ENCODE measurements around the gene BTBD9. TPM values are rescaled to one million over a fixed set of nuclear protein-coding genes. Genes with fewer than 3 reads are reported as not detected.

The BTBD9 gene
- total RNA-seq, 5 donors from 2014 or later (not counting 1 experiment from before 2014, with no cell fraction given), result 29.3 to 67.7 (median 38.1) TPM

GRCh38 chr6:38460186-38460585 is 179.5 kb downstream of the BTBD9 start:
- Histone ChIP-seq H3K27ac (ENCODE audit: low read length) (no peak overlapping the region), H3K36me3 (ENCODE audit: control insufficient read depth in 2 of 2, extremely low read depth in 1 of 2, insufficient read depth in 1 of 2, low read length in 1 of 2) (no peaks in the 10 kb centered on the region), H3K27me3 (replicated peaks in 1 of 2; ENCODE audit: control insufficient read depth in 2 of 2, extremely low read depth in 1 of 2, insufficient read depth in 2 of 2, low read length in 1 of 2) (no peaks in the 10 kb centered on the region), H3K4me1 (ENCODE audit: control insufficient read depth in 1 of 2, extremely low read depth in 1 of 2, insufficient read depth in 2 of 2, low read length in 2 of 2) (no peaks in the 10 kb centered on the region), H3K9me3 (no peaks in the 10 kb centered on the region), H3K4me3 (ENCODE audit: control insufficient read depth in 1 of 2, extremely low read depth in 1 of 2, low read length in 1 of 2) (no peak overlapping the region)
- WGBS (ENCODE audit: insufficient coverage), result no CpG with 5 or more reads among the region's 3 CpGs
- ChIA-PET POLR2A (interaction anchor here in 1 of 2 donors (0.7 kb wide), 1 partner anchor 28 kb away, joined by 3 read pairs; no protein-coding TSS in a partner anchor), CTCF (no interaction called here)
- Mint-ChIP-seq H3K27me3 (no peaks in the 10 kb centered on the region), H3K9me3 (peaks cover 0 to 4% (median 2%) of the 10 kb centered on the region in 3 donors), H3K4me3 (no peak overlapping the region), H3K36me3 (peaks cover 38% of the 10 kb centered on the region), H3K27ac (no peak overlapping the region), H3K4me1 (no peaks in the 10 kb centered on the region)
- DNase-seq (no peak), ATAC-seq (replicated peaks in 1 of 4) (no peak)

GRCh38 chr6:38459291-38459690 is 180.4 kb downstream of the BTBD9 start:
- H3K9me3 ChIP-seq, result no peaks in the 10 kb centered on the region
- H3K4me3 Mint-ChIP-seq, result no peak overlapping the region
- DNase-seq (no peak), ATAC-seq (replicated peaks in 1 of 4) (no peak)
- no peak overlapping the region for H3K27ac ChIP-seq (ENCODE audit: low read length)
- H3K27me3 ChIP-seq (replicated peaks in 1 of 2; ENCODE audit: control insufficient read depth in 2 of 2, extremely low read depth in 1 of 2, insufficient read depth in 2 of 2, low read length in 1 of 2), result no peaks in the 10 kb centered on the region
- H3K36me3 ChIP-seq (ENCODE audit: control insufficient read depth in 2 of 2, extremely low read depth in 1 of 2, insufficient read depth in 1 of 2, low read length in 1 of 2), result no peaks in the 10 kb centered on the region
- H3K4me1 ChIP-seq (ENCODE audit: control insufficient read depth in 1 of 2, extremely low read depth in 1 of 2, insufficient read depth in 2 of 2, low read length in 2 of 2), result no peaks in the 10 kb centered on the region
- WGBS (ENCODE audit: insufficient coverage), result no CpG with 5 or more reads among the region's 2 CpGs
- peaks cover 0 to 4% (median 2%) of the 10 kb centered on the region in 3 donors for H3K9me3 Mint-ChIP-seq
- H3K36me3 Mint-ChIP-seq, result peaks cover 35% of the 10 kb centered on the region
- no peaks in the 10 kb centered on the region for H3K27me3 Mint-ChIP-seq
- ChIA-PET CTCF (no interaction called here), POLR2A (no interaction called here)
- H3K4me3 ChIP-seq (ENCODE audit: control insufficient read depth in 1 of 2, extremely low read depth in 1 of 2, low read length in 1 of 2), result no peak overlapping the region
- no peaks in the 10 kb centered on the region for H3K4me1 Mint-ChIP-seq
- no peak overlapping the region for H3K27ac Mint-ChIP-seq

DNA sequence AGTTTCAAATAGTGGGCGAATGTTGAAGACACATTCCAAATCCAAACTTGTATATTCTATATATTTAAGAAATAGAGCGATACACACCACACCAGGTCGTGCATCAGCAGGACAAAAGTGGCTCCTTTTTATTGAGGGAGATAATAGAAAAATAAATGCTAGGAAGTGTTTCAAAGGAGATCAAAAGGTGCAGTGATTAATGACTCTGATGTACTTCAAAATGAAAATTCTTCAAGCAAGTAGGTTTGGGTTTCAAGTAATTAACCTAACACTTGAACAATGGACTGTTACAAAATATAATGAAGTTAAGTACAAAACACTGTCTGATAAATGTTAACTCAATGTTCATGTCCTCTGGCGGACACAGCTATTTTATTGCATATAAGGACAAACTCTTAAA is 185.9 kb downstream of the BTBD9 start:
- no peaks in the 10 kb centered on the region for H3K36me3 ChIP-seq (ENCODE audit: control insufficient read depth in 2 of 2, extremely low read depth in 1 of 2, insufficient read depth in 1 of 2, low read length in 1 of 2)
- H3K4me3 ChIP-seq (ENCODE audit: control insufficient read depth in 1 of 2, extremely low read depth in 1 of 2, low read length in 1 of 2), result no peak overlapping the region
- DNase-seq, result no peak
- no peak overlapping the region for H3K27ac ChIP-seq (ENCODE audit: low read length)
- CTCF ChIA-PET, result interaction anchor here in 1 of 2 donors (0.6 kb wide), 1 partner anchor 1069 kb away, joined by 3 read pairs; no protein-coding TSS in a partner anchor
- H3K9me3 ChIP-seq, result no peaks in the 10 kb centered on the region
- Mint-ChIP-seq H3K27ac (no peak overlapping the region), H3K27me3 (no peaks in the 10 kb centered on the region), H3K4me1 (no peaks in the 10 kb centered on the region), H3K9me3 (peaks cover 0 to 6% (median 0%) of the 10 kb centered on the region in 3 donors), H3K4me3 (no peak overlapping the region), H3K36me3 (peaks cover 40% of the 10 kb centered on the region)
- POLR2A ChIA-PET, result no interaction called here
- no CpG with 5 or more reads among the region's 4 CpGs for WGBS (ENCODE audit: insufficient coverage)
- H3K27me3 ChIP-seq (replicated peaks in 1 of 2; ENCODE audit: control insufficient read depth in 2 of 2, extremely low read depth in 1 of 2, insufficient read depth in 2 of 2, low read length in 1 of 2), result no peaks in the 10 kb centered on the region
- no peaks in the 10 kb centered on the region for H3K4me1 ChIP-seq (ENCODE audit: control insufficient read depth in 1 of 2, extremely low read depth in 1 of 2, insufficient read depth in 2 of 2, low read length in 2 of 2)
- ATAC-seq (replicated peaks in 1 of 4), result no peak

DNA sequence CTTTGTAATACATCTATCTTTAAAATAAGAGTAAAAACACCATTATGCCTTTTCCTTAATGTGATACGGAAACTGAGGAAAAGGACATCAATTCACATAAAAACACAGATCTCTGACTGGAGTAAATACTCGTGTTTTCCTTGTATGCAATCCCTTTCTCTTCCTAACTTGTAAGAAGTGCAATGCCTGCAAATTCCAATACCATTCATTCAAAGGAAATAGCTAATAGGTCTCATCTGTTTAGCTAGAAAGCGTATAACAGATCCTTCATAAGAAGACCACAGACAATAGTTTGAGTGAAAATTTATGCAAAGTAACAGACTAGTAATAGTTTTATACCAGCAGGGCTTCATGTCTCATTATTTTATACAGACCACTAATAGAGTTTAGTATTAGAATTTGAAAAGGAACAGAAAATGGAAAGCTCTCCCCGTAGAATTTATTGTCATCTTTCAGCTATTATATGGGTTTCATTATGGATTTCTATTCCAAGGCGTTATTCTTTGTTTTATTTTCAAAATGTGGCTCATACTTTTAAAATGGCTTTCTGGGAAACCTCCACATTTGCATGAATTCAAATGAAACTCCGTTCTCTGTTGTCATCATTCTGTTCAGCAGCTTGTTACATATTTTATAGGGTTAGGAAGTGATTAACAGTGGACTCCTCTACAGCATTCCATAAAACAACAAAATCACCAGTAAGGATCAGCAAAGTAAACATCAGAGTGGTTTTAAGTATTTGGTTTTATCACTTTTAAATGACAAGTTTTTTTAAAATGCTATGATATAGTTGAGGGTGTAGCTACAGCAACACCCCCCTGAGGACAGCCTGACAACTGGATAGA is 186.7 kb downstream of the BTBD9 start:
- Mint-ChIP-seq H3K27ac (no peak overlapping the region), H3K4me1 (peaks cover 0 to 1% (median 0%) of the 10 kb centered on the region in 3 donors), H3K27me3 (no peaks in the 10 kb centered on the region), H3K9me3 (peaks cover 0 to 6% (median 0%) of the 10 kb centered on the region in 3 donors), H3K36me3 (peaks cover 39% of the 10 kb centered on the region), H3K4me3 (no peak overlapping the region)
- DNase-seq, result no peak
- Histone ChIP-seq H3K4me1 (ENCODE audit: control insufficient read depth in 1 of 2, extremely low read depth in 1 of 2, insufficient read depth in 2 of 2, low read length in 2 of 2) (no peaks in the 10 kb centered on the region), H3K4me3 (ENCODE audit: control insufficient read depth in 1 of 2, extremely low read depth in 1 of 2, low read length in 1 of 2) (no peak overlapping the region), H3K27me3 (replicated peaks in 1 of 2; ENCODE audit: control insufficient read depth in 2 of 2, extremely low read depth in 1 of 2, insufficient read depth in 2 of 2, low read length in 1 of 2) (no peaks in the 10 kb centered on the region), H3K27ac (ENCODE audit: low read length) (no peak overlapping the region), H3K36me3 (ENCODE audit: control insufficient read depth in 2 of 2, extremely low read depth in 1 of 2, insufficient read depth in 1 of 2, low read length in 1 of 2) (no peaks in the 10 kb centered on the region), H3K9me3 (no peaks in the 10 kb centered on the region)
- no CpG with 5 or more reads among the region's 6 CpGs for WGBS (ENCODE audit: insufficient coverage)
- CTCF ChIA-PET, result no interaction called here
- no peak for ATAC-seq (replicated peaks in 1 of 4)
- POLR2A ChIA-PET, result no interaction called here

DNA sequence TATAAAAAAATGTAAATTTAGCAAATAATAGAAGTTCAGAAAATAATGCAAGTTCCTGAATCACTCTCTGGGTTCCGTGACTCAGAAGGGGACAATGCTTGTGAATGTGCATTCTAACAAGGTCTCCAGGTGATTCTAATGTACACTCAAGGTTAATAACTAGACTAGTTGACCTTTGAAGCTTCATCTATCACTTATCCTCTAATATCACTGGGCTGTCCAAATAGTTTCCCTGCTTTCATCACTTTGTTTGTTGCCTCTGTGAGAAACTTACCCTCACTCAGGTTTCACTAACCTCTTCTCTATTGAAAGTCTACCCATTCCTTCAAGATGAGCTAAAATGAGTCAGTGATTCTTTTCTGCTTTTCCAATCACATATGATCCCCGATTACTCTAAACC is 189.0 kb downstream of the BTBD9 start:
- no peak overlapping the region for H3K4me3 ChIP-seq (ENCODE audit: control insufficient read depth in 1 of 2, extremely low read depth in 1 of 2, low read length in 1 of 2)
- ChIA-PET CTCF (no interaction called here), POLR2A (no interaction called here)
- peaks cover 24% of the 10 kb centered on the region for H3K36me3 Mint-ChIP-seq
- 100% methylated on average over 1 of the region's 2 CpGs for WGBS (ENCODE audit: insufficient coverage)
- no peak overlapping the region for H3K27ac ChIP-seq (ENCODE audit: low read length)
- no peak overlapping the region for H3K4me3 Mint-ChIP-seq
- H3K4me1 Mint-ChIP-seq, result peaks cover 2 to 3% (median 2%) of the 10 kb centered on the region in 3 donors
- H3K27ac Mint-ChIP-seq, result no peak overlapping the region
- H3K9me3 Mint-ChIP-seq, result peaks cover 0 to 6% (median 0%) of the 10 kb centered on the region in 3 donors
- DNase-seq (no peak), ATAC-seq (replicated peaks in 1 of 4) (no peak)
- no peaks in the 10 kb centered on the region for H3K36me3 ChIP-seq (ENCODE audit: control insufficient read depth in 2 of 2, extremely low read depth in 1 of 2, insufficient read depth in 1 of 2, low read length in 1 of 2)
- H3K27me3 Mint-ChIP-seq, result no peaks in the 10 kb centered on the region
- no peaks in the 10 kb centered on the region for H3K9me3 ChIP-seq
- no peaks in the 10 kb centered on the region for H3K27me3 ChIP-seq (replicated peaks in 1 of 2; ENCODE audit: control insufficient read depth in 2 of 2, extremely low read depth in 1 of 2, insufficient read depth in 2 of 2, low read length in 1 of 2)
- no peaks in the 10 kb centered on the region for H3K4me1 ChIP-seq (ENCODE audit: control insufficient read depth in 1 of 2, extremely low read depth in 1 of 2, insufficient read depth in 2 of 2, low read length in 2 of 2)

- 100% methylated on average over 1 of the region's 2 CpGs for WGBS (ENCODE audit: insufficient coverage)
- Histone ChIP-seq H3K9me3 (no peaks in the 10 kb centered on the region), H3K4me1 (ENCODE audit: control insufficient read depth in 1 of 2, extremely low read depth in 1 of 2, insufficient read depth in 2 of 2, low read length in 2 of 2) (no peaks in the 10 kb centered on the region), H3K4me3 (ENCODE audit: control insufficient read depth in 1 of 2, extremely low read depth in 1 of 2, low read length in 1 of 2) (no peak overlapping the region), H3K27me3 (replicated peaks in 1 of 2; ENCODE audit: control insufficient read depth in 2 of 2, extremely low read depth in 1 of 2, insufficient read depth in 2 of 2, low read length in 1 of 2) (no peaks in the 10 kb centered on the region), H3K36me3 (ENCODE audit: control insufficient read depth in 2 of 2, extremely low read depth in 1 of 2, insufficient read depth in 1 of 2, low read length in 1 of 2) (no peaks in the 10 kb centered on the region), H3K27ac (ENCODE audit: low read length) (no peak overlapping the region)
- ChIA-PET POLR2A (no interaction called here), CTCF (no interaction called here)
- ATAC-seq (replicated peaks in 1 of 4) (no peak), DNase-seq (no peak)
- Mint-ChIP-seq H3K27ac (no peak overlapping the region), H3K36me3 (peaks cover 17% of the 10 kb centered on the region), H3K4me1 (peaks cover 17 to 24% (median 18%) of the 10 kb centered on the region in 3 donors), H3K4me3 (no peak overlapping the region), H3K27me3 (no peaks in the 10 kb centered on the region), H3K9me3 (peaks cover 0 to 6% (median 0%) of the 10 kb centered on the region in 3 donors)
These were observed 193.8 kb downstream of the BTBD9 start for GRCh38 chr6:38445925-38446324.

Measured in T-cell (primary cell).